ENCODE measurements around the gene MAEA. TPM values are rescaled to one million over a fixed set of nuclear protein-coding genes. Genes with fewer than 3 reads are reported as not detected.

The MAEA gene
- total and polyA plus RNA-seq, 2 of the 8 experiments (the other 6 are each of a cell fraction or from before 2014, with no cell fraction given), result 75.8 to 133 TPM

- TF ChIP-seq CBX5 (IDR thresholded peaks at IDR 0.05; ENCODE audit: low read depth, low read length), result no peak
- no peak for TF ChIP-seq MAFK (IDR thresholded peaks at IDR 0.05; ENCODE audit: low read depth, low read length)
- no peak for TF ChIP-seq SRF (IDR thresholded peaks at IDR 0.05; ENCODE audit: low read depth, low read length)
- TF ChIP-seq EP300 (IDR thresholded peaks at IDR 0.05; ENCODE audit: borderline replicate concordance in 1 of 2, low read depth in 2 of 2, low read length in 2 of 2), result no peak
- no peak for TF ChIP-seq YY1 (IDR thresholded peaks at IDR 0.05; ENCODE audit: low read depth, low read length)
- no peak for TF ChIP-seq ASH2L (IDR thresholded peaks at IDR 0.05; ENCODE audit: low read length)
- TF ChIP-seq SP2 (IDR thresholded peaks at IDR 0.05; ENCODE audit: low read length), result no peak
- no peak for TF ChIP-seq KDM4A (IDR thresholded peaks at IDR 0.05; ENCODE audit: low read depth, low read length, severe bottlenecking)
- TF ChIP-seq HDAC2 (IDR thresholded peaks at IDR 0.05; ENCODE audit: borderline replicate concordance in 1 of 2, low read depth in 2 of 2, low read length in 2 of 2), result no peak
- TF ChIP-seq TAF1 (IDR thresholded peaks at IDR 0.05; ENCODE audit: low read depth, low read length), result no peak
- TF ChIP-seq GTF2F1 (IDR thresholded peaks at IDR 0.05; ENCODE audit: borderline replicate concordance, low read depth, low read length), result no peak
- no peak for TF ChIP-seq KDM1A (IDR thresholded peaks at IDR 0.05; ENCODE audit: borderline replicate concordance, low read length)
- Histone ChIP-seq H3K4me2 (ENCODE audit: insufficient read depth in 1 of 2, low read depth in 2 of 2, low read length in 2 of 2) (no peak overlapping the region), H3K79me2 (ENCODE audit: control insufficient read depth in 1 of 2, insufficient read depth in 2 of 2, low read length in 2 of 2) (no peaks in the 10 kb centered on the region), H2BK15ac (ENCODE audit: low read length) (no peak overlapping the region), H3K18ac (ENCODE audit: extremely low read depth, low read length) (no peak overlapping the region), H3K14ac (ENCODE audit: insufficient read length) (no peak overlapping the region), H3K23ac (ENCODE audit: insufficient read length) (no peak overlapping the region), H3K9ac (replicated peaks in 1 of 4; ENCODE audit: extremely low read depth in 1 of 4, low read depth in 3 of 4, low read length in 3 of 4) (no peak overlapping the region), H2BK12ac (ENCODE audit: low read depth, low read length) (no peak overlapping the region), H4K5ac (ENCODE audit: insufficient read length, low read depth, low read length) (no peak overlapping the region), H2AFZ (ENCODE audit: low read length) (no peak overlapping the region), H4K91ac (replicated peaks; ENCODE audit: insufficient read length, low read length) (no peak overlapping the region), H3K56ac (replicated peaks; ENCODE audit: insufficient read length, low read depth, low read length) (no peak overlapping the region), H3K4me3 (ENCODE audit: extremely low read depth in 1 of 4, insufficient read depth in 2 of 4, low read depth in 3 of 4, low read length in 4 of 4) (no peak overlapping the region), H3K79me1 (ENCODE audit: low read depth, low read length) (no peaks in the 10 kb centered on the region), H3K23me2 (ENCODE audit: low read depth, low read length) (no peaks in the 10 kb centered on the region), H3K27me3 (replicated peaks in 1 of 4; ENCODE audit: control insufficient read depth in 3 of 4, extremely low read depth in 1 of 4, insufficient read depth in 3 of 4, low read length in 3 of 4) (no peaks in the 10 kb centered on the region), H3K27ac (ENCODE audit: low read depth, low read length) (no peak overlapping the region), H2BK5ac (ENCODE audit: low read depth, low read length) (no peak overlapping the region), H2BK20ac (ENCODE audit: low read length) (no peak overlapping the region), H4K8ac (ENCODE audit: extremely low read depth, insufficient read depth, low read length) (no peak overlapping the region), H2AK5ac (ENCODE audit: low read depth, low read length) (no peak overlapping the region), H3K4ac (replicated peaks; ENCODE audit: insufficient read length, low read depth, low read length) (no peak overlapping the region), H3K9me3 (ENCODE audit: insufficient read depth in 2 of 2, low read depth in 1 of 2, low read length in 1 of 2) (no peaks in the 10 kb centered on the region), H3K4me1 (replicated peaks in 1 of 4; ENCODE audit: control insufficient read depth in 3 of 4, insufficient read depth in 4 of 4, low read length in 3 of 4) (peaks cover 0 to 2% (median 0%) of the 10 kb centered on the region in 4 experiments; a peak in 1 of 7 replicates), H2BK120ac (replicated peaks; ENCODE audit: low read depth, low read length) (no peak overlapping the region), H3K36me3 (ENCODE audit: control insufficient read depth in 2 of 4, insufficient read depth in 4 of 4, low read length in 3 of 4) (no peaks in the 10 kb centered on the region), H4K20me1 (replicated peaks in 1 of 2; ENCODE audit: control insufficient read depth in 1 of 2, insufficient read depth in 2 of 2, low read length in 2 of 2) (peaks cover 0 to 11% of the 10 kb centered on the region in 2 experiments)
- no peak for FAIRE-seq
- ChIA-PET POLR2A (ENCODE audit: partially characterized antibody) (interaction anchor here (0.7 to 1.5 kb wide), 2 partner anchors 8 to 119 kb away, joined by 3 read pairs; no protein-coding TSS in a partner anchor), CTCF (ENCODE audit: partially characterized antibody) (interaction anchor here (1.2 to 2.2 kb wide), 7 partner anchors 9 to 260 kb away, joined by 3 to 13 read pairs (median 5); no protein-coding TSS in a partner anchor)
- no peak for DNase-seq (ENCODE audit: low read depth in 1 of 2, low spot score in 2 of 2)
- 100% methylated on average over 22 of the region's 22 CpGs; no CpG with 5 or more reads in 1 of the 2 experiments for WGBS, 2 experiments (ENCODE audit: extremely low coverage in 1 of 2, insufficient coverage in 1 of 2, insufficient read length in 1 of 2, insufficient replicate concordance in 2 of 2, low coverage in 1 of 2, low lambda C conversion rate in 2 of 2, missing lambda C conversion rate in 1 of 2)
These were observed 79.9 kb downstream of the MAEA start for GRCh38 chr4:1369479-1370079.

All from H1 (cell line).